Mesenteric fat pad (tissue), 1 donor: ENCODE results near the gene FFAR2. TPM values are rescaled to one million over a fixed set of nuclear protein-coding genes. Genes with fewer than 3 reads are reported as not detected.
"Not testable (repeated sequence)": the region's sequence is repeated elsewhere in the genome, so short reads cannot be mapped to it uniquely, and the experiment has no call there.

Experiments used
- DNase-seq: peaks from one replicate; pipeline ENCODE4 v3.0.0-alpha.2; 2020; ENCODE audit warnings: low spot score
- total RNA-seq: library from RNA; stranded (reverse); fragmentation: NEBNext Ultra II Directional; extraction: Animal tissue kit (Norgen Biotek cat#: 25700); gene quantifications from one replicate; pipeline ENCODE4 v1.2.1, GENCODE V29; 2021
- donor health status: DM: yes; HTN: yes; CAD: no.

The FFAR2 gene
- total RNA-seq, 1 donor from 2014 or later, result 2.4 TPM

DNA sequence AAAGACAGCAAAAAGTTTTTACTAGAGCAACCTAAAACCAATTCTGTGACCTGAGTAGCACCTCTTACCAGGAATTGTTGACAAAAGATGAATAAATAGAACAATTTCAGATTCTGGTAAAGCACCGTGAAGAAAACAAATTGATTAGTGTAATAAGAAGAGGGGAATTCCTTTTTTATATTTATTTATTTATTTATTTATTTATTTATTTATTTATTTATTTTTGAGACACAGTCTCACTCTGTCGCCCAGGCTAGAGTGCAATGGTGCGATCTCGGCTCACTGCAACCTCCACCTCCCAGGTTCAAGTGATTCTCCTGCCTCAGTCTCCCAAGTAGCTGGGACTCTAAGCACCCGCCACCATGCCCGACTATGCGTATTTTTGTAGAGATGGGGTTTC lies 24.7 kb upstream of the FFAR2 start:
- DNase-seq, result not testable (repeated sequence)

DNA sequence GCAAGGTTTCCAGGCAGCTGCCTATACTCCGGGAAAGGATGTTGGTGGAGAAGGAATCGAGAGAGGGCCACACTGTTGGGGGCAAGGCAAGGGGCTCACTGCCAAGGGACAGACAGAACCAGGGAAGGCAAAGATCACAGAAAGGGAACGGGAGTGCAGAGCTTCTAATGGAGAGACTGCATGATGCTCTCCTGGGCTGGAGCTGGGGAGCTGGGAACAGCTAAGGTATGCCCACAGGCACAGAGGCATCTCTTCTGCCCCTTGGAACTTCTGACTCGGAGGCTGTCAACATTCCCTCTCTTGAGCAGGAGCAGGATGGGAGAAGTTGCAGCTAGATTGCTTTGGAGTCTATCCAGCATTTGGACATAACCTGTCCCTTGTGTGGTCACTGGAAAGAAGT lies 22.4 kb upstream of the FFAR2 start:
- no peak for DNase-seq

DNA sequence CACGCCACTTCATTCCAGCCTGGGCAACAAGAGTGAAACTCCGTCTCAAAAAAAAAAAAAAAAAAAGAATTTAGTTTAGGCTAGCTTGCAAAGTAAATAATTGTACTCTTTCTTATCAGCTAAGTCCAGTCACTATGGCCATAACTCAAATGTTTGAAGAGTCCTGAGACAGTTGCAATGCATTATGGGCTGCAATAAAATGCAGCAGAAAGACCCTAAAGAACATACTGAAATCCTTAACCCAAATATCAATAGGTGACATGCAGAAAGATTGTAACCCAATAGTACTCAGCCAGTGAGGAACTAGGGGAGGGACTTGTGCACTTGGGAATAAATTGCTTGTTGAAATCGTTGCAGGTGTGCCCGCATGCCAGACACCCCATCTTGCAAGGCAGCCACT lies 20.9 kb upstream of the FFAR2 start:
- no peak for DNase-seq

DNA sequence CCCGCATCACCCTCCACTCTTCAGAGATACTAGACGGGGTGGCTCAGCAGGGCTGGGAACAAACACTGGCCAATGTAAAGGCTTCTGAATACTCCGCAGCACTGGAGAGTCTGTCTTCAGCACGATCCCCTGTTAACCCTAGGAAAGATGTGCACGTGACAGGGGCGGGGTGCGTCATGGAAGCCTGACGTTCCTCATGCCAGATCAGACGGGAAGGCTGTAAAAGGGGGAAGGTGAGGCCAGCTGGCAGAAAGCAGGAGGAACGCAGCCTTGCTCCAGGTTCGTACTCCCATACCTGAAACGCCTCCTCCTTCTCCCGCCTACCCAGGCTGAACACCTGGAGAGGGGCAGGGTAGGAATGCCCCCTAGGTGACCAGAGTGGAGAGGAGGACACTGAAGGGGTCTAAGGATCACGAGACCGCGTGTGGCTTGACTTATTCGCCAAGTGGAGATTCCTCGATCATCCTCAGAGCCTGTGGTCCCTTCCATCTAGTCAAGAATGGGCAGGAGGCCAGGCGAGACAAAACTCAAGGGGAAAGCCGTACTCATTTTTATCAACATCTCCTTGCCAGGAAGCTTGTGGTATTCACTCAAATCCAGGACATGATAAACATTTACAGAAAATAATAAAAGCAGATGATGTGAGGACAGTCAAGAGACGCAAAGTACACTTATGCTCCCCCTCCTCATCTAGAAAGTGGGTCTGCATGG lies 18.2 kb upstream of the FFAR2 start:
- no peak for DNase-seq

DNA sequence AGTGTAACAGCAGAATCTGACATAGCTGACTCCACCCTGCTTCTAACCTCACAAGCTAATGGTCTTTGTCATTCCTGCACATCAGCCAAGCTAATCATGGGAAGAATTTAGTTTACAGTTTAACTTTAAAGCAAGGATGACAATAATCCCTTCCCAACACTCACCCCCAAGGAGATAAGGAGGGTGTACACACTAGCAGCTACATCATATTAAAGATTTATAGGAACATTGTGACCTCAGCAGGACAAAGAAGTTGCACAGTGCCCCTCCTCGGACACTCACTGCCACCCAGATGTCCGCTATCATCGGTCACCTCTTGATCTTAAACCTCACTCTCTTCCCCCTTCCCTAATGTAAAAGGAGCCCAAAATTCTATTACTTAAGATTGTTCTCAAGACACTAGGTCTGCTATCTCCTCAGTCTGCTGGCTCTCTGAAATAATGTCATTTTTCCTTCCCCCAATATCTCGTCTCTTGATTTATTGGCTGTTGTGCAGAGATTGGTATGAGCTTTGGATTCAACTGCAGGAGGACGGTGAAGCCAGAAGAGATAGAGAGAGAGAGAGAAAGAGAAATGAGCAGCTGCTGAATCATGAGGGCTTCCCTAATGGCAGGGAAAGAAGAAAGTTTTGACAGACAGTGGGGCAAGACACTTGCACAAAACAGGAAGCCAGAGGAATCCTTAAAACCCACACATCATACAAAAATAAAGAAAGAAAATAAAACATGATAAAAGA lies 17.5 kb upstream of the FFAR2 start:
- DNase-seq, result no peak

DNA sequence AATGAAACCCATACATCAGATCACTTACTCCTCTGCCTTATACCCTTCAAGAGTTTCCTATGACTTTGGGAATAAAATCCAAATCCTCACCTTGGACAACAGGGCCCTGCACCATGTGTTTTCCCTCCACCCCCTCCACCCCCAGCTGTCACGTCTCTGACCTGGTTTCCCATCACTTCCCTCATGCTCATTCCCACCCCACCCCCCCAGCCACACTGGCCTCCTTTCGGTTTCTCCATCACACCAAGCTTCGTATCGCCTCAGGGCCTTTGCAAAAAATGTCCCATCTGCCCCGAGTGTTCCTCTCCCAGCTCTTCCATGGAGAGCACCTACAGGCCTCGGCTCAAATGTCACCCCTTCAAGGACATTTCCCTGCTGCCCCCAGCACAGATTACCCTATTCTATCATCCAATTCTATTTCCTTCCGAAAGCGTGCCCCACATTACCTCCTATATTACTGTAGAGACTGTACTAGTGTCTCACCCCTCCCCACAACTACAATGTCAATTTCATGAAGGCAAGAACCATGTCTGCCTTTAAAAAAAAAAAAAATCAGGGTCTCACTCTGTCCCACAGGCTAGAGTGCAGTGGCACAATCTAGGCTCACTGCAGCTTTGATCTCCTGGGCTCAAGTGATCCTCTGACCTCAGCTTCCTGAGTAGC lies 16.8 kb upstream of the FFAR2 start:
- no peak for DNase-seq

DNA sequence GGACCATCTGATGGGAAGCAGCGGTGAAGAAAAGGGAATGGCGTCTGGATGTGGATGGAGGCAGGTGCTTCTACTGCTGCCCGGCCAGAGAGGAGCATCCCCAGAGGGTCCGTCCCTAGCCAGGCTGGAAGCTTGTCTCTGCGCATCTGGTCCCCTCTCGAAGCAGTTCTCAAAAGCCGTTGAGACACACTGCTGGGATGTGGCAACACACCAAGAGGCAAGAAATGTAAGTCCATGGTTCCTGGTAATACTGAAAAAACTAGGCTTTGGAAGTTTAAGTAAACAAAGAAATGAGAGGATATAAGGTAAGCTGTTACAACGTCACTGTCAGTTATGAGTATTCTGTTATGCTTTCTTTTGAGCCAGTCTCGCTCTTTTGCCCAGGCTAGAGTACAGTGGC lies 15.1 kb upstream of the FFAR2 start:
- no peak for DNase-seq

DNA sequence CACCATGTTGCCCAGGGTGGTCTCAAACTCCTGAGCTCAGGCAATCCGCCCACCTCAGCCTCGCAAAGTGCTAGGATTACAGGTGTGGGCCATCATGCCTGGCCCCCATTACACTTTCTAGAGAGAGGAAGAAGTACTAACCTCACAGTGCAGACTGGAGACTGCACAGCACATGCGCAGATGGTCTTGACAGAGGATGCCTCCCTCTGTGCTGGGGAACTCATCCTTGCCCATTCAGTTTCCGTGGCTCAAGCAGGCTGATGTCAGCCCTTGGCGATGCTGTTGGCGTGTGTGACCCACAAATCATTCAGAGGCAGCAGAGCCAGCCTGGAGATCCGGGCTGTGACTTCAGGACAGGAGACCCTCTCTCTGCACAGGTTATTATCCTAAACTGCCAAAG lies 14.6 kb upstream of the FFAR2 start:
- no peak for DNase-seq

DNA sequence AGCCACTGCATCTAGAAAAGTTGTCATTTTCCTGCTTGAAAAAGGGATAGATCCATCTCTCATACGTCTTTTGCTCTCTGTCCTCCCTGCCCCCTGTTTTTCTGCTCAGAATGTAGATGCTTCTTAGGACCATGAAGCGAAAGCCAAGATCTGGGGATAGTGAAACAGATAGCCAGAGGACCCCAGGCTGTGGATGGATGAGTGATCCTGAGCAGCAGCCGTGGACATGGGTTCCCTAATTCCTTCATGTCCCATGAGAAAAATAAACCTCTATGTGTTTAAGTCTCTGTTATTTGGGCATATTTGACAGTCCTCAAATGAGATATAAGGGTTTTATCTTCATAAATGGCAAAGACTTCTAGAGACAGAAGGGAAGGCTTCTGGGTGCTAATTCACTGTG lies 12.2 kb upstream of the FFAR2 start:
- no peak for DNase-seq

DNA sequence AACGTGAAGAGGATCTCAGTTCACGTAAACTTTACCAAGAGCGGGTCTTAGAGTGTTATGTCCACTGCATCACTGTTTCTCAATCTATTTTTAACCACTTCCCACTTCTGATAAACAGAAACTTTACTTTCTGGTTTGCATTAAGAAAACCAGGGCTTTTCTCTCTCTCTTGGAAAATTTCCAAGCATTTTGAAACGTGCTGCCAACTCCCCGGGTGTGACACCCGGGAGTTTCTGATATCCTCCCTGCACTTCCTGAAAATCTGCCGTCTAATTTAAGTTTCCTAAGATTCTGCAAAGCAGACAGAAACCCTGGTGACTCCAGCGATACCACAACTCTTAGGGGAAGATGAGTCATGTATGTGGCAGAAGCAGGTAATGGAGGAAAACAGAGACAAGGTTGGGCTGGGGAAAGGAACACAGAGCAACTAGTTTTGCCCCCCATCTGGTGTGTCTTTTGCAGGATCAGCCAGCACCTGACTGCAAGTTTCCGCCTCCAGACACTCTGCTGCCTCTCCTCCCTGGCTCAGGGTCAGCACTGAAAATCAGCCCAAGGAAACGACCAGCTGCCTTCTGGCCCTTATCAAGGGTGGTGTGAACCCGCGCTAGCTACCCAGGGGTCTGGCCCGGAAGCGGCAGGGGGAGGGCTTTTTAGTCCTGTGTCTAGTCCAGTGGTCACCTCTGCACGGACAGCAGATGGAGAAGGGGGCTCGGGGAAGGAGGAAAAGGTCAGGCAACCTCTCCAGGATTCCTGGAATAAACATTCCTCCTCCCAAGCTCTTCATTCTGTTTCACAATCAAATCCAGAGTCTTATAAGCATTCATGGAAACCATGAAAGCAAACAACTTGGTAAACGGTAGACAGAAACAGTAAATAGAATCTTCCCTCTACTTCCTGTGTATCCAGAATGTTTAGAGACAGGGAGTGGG lies 11.3 kb upstream of the FFAR2 start:
- DNase-seq, result no peak

DNA sequence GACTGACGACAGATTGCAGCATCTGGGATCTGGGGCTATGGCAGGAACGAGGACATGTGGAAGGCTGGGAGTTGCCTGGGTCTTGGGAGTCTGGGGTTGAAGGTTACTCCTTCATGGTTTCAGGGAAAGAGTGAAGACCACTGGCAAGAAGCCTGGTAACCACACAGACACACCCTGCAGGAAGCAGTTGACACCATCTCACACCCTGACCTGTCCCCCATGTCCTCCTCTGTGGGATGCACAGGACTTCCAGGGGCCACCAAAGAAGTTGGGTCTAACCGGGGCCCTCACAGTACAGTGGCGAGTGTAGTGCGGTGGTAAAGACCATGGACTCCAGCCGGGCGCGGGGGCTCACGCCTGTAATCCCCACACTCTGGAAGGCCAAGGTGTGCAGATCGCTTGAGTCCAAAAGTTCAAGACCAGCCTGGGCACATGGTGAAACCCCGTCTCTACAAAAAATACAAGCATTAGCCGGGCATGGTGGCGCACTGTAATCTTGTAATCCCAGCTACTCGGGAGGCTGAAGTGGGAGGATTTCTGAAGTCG lies 10.6 kb upstream of the FFAR2 start:
- no peak for DNase-seq

DNA sequence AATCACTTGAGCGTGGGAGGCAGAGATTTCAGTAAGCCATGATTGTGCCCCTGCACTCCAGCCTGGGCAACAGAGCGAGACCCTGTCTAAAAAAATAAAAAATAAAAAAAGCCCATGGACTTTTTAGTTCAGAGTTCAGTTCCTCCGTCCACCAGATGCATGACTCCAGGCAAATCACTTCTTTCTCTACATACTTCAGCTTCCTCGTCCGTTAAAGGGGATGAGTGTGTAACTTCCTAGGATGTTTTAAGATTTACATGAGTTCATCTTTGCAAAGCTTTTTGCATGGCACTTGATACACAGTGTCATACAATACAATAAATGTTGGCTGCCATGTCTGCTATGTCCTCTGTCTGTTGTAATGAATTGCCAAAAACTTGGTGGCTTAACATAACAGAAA lies 10.0 kb upstream of the FFAR2 start:
- no peak for DNase-seq

DNA sequence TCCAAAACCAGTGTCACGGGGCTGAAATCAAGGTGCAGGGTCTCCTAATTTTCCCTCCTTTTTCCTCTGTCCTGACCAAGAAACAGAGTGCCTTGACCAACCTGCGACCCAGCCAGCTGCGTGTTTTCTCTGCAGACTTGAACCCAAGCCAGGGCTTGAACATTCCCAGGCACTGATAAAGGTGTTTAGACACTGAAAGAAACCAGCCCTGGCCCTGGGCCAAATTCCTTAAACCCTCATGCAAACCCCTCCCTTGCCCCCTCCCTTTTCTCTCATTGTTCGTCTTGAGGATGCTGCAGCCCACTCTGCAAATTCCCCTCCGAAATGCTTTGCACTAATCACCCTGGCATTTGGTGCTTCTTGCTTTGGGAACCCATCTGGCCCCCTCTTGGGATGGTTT lies 9.5 kb upstream of the FFAR2 start:
- no peak for DNase-seq

DNA sequence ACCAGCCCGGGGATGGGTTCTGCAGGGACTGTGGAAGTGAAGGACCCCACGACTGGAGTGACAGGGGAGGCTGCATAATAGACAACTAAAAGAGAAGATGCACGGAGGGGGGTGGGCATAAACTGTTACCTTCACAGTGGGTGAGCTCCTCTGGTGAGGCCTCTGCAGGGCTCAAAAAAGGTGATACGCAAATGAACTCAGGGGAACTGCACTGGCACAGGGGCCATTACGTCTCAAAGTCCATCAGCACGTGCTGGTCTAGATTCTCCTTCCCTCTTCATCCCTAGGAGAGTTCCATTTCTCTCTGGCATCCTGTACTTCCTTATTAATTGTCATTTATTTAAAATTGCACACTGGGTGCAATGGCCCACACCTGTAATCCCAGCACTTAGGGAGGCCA lies 8.1 kb upstream of the FFAR2 start:
- no peak for DNase-seq

DNA sequence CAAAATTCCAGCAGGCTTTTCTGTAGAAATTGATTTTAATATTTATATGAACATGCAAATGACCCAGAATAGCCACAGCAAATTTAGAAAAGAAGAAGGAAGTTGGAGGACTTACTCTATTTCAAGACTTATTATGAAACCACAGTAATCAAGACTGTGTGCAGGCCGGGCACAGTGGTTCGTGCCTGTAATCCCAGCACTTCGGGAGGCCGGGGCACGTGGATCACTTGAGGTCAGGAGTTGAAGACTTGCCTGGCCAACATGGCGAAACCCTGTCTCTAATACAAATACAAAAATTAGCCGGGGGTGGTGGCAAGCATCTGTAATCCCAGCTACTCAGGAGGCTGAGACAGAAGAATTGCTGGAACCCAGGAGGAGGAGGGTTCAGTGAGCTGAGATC lies 6.0 kb upstream of the FFAR2 start:
- DNase-seq, result no peak

DNA sequence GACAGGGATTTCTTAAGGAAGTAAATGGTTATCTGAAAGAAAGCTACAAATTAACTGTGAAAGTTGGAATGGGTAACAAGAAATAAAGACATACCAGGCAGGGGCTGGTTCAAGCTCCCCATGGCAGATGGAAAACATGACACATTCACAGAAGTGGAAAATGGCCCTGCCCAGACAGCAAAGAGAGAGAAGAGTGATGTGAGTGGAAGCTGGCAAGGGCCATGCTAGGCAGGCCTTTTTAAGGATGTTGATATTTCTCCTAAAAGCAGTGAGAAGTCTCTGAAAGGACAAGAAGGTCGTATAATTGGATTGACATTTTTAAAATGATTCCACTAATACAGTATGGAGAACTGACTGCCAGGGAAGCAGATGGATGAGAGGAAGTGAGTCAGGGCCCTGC lies 3.3 kb upstream of the FFAR2 start:
- DNase-seq, result no peak

DNA sequence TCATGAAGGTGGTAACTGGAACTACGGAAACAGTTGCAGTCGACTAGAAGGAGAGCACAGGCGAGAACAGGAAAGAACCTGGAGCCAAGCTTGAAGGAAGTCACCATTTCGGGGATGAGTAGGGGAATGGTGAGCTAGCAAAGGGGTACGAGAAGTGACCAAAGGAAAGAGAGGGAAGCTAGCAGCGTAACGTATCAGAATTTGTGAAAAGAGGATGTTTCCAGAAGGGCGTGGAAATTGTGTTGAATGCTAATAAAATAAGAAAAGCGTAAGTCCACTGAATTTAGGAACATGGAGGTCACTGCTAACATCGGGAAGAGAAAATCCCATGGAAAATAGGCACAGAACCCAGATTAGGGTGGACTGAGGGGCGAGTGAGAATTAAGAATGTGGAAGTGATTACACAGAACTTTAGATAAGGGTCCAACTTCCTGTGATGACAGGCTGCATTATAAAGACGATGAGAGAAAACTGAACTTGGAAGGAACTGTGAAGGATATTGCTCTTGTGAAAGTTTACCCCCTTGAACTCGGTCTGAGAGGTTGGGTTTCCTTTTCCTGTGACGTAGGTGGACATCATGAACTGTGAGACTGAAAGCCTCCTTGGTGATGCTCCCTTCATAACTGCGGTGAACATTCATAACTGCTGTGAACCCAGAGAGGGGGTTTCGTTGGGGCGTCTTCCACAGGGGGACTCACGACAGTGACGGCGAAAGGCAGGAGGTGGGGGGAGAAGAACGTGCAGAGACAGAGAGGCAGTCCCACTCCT lies 2.0 kb upstream of the FFAR2 start:
- DNase-seq, result no peak

DNA sequence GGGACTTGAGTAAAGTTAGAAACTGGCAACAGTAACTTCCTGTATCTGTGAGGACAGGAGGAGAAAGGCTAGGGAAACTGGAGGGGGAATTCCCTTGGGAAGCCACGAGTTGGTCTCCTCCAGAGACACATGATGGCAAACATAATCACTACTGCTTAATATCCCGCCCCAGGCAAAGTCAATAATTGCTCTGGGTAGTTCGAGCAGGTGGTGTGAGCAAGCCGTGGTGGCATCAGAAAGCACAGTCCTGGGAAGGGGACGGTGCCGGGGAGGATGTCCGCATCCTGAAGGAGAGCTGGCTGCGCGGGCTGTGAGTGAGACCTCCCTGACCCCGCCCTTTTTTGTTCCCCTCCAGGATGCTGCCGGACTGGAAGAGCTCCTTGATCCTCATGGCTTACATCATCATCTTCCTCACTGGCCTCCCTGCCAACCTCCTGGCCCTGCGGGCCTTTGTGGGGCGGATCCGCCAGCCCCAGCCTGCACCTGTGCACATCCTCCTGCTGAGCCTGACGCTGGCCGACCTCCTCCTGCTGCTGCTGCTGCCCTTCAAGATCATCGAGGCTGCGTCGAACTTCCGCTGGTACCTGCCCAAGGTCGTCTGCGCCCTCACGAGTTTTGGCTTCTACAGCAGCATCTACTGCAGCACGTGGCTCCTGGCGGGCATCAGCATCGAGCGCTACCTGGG lies 1.4 kb downstream of the FFAR2 start:
- DNase-seq, result no peak

DNA sequence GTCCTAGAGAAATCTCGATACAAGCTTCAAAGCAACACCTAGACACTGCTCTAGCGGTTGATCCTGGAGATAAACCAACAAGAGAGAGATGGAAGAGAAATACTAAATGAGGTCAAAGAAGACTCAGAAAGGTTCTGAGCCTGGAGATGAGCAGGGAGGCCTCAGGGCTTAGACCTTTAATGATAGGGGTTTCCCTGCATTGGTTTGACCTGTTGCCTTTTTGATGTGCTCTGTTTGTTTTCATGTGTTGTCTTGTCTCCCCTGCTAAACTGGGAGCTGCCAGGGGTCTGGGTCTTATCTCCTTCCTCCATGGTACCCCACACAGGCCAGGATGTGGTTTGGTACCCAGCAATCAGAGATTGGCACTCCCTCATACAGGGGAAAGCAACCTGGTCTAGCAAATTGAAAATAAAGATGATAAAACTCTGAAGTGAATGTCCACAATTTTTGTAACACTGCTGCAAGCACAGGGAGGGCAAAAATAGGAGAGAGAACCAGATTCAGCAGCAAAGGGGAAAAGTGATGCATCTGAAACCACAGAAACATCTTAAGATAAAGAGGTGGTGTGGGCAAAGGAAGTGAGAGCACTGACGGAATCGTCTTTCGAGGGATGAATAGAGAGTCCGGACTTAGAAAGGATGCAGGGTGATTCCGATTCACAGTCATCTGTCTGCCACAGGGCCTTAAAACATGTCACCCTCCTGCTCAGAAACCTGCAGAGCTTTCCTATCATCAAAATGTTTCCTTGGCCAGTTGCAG lies 3.5 kb downstream of the FFAR2 start:
- DNase-seq, result no peak
